ENCODE measurements around the gene SLC27A6.

GRCh38 chr5:128962211-128962610, 3.1 kb upstream of the SLC27A6 start:
- TF ChIP-seq, protein P1, sequence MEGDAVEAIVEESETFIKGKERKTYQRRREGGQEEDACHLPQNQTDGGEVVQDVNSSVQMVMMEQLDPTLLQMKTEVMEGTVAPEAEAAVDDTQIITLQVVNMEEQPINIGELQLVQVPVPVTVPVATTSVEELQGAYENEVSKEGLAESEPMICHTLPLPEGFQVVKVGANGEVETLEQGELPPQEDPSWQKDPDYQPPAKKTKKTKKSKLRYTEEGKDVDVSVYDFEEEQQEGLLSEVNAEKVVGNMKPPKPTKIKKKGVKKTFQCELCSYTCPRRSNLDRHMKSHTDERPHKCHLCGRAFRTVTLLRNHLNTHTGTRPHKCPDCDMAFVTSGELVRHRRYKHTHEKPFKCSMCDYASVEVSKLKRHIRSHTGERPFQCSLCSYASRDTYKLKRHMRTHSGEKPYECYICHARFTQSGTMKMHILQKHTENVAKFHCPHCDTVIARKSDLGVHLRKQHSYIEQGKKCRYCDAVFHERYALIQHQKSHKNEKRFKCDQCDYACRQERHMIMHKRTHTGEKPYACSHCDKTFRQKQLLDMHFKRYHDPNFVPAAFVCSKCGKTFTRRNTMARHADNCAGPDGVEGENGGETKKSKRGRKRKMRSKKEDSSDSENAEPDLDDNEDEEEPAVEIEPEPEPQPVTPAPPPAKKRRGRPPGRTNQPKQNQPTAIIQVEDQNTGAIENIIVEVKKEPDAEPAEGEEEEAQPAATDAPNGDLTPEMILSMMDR (conservative IDR thresholded peaks at IDR 0.05) = no peak
- TF ChIP-seq ZFX (IDR thresholded peaks at IDR 0.05) = no peak

Data from C4-2B (cell line).